ENCODE measurements around the gene CSF1.

The CSF1 gene

DNA sequence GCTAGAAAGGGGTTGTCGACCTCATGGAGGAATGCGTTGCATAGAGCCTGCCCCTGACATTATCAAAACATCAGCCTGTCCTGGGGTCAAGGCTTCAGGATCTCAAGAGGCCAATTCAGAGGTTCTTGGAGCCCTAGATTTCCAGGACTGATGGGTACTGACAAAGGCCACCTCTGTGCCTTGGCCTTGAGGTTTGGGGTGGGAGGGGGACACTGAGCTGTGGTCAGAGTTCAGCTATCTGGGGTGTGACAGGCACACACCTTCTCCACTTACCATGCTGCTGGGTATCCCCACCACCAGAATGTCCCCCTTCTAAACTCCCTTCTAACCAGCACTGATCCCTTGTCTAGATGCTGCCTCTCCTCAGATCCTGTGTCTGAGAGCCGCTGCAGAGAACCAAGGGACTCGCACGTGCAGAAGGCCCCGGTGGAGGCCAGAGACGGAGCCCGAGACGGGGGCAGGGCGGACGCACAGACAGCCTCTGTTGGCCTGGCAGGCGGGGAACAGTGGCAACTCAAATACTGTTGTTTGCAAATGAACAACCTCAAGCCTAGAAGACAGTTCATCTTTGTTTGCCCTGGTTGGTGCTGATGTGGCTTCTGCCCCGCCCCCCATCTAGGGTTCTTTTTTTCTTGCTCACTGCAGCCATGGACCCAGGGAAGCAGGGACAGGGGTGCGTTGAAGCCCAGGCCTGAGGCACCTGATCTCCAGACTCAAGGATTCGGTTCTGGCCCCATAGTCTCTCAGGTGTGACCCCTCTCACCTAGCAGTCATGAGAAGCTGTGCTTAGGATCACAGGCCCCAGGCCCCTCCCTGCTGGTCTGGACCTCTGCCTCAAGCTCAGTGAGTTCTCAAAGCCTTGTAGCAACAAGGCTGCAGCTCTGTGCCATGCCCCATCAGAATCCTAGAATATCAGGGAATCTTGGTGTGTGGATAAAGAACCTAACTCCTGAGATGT lies 28.1 kb upstream of the CSF1 start:
- no peak for DNase-seq

DNA sequence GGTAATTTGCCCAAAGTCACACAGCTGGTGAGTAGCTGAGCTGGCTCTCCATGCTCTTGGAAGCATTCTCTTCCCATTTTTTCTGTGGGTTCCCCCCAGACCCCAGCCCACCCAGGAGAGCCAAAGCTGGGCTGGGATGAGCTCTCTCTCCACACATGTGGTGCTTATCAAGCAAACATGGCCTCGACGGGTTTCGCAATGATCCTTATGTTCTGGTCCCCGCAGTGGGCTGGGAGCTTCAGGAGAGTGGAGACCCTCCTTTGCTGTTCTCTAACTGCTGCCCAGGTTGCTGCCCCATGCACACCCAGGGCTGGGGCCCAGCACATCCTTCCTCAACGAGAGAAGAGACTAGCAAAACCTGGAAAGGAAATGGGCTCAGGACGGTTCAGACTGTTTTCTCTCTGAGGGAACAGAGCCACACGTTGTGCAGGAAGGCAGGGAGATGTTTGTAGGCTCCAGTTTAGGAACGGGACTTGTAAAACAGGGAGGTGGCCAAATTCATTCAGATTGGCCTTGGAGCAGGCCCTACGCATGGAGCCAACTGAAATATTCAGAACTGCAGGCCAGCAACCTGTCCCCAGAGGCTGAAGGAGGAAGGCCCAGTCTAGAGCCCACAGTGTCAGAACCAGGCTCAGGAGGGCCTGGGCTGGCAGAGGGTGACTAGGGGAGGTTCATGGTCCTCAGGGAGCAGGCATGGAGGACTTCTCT lies 27.2 kb upstream of the CSF1 start:
- DNase-seq: no peak

DNA sequence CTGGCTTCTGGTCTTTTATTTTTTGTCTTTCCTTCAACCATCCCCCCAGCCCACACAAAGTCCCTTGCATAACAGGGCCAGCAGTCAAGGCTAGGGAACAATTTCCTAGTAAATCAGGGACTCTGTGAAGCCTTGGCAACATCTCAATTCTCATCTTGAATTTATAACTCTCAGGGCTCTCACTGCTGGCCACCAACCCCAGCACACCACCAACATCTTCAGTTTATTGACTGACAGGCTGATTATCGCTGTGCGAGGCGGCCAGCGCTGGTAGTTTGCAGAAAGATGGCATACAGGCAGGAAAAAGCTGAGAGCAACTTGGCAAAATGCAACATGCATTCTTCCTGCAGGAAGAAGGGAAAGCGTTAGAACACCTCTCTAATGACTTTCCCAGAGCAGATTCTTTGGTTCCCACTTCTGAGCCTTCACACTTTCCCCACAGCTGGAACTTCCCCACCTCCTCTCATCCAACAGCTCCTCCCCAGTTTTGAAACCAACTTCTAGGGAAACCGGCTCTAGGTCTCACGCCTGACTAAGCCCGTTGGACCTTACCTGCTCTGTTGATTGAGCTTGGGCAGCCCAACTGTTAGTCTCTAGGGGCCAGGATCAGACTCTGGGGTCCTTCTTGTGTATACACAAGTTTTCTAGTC lies 26.3 kb upstream of the CSF1 start:
- no peak for DNase-seq

DNA sequence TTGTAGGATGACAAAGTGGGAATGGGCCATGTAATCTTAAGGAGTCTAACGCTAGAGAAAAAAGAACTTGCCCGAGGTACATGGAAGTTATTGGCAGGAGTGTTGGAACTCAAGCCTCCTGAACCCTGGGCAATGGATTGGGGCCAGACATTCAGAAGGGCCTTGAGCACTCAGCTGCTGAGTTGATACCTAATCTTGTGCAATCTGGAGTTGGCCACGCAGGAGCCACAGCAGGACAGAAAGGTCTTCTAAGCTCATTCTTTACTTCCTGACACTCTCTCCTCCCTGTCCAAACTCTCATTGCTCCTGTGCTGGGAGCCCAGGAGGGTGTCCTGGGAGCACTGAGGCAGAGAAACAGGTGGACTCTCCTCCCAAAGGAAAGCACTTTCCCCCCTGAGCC lies 25.1 kb upstream of the CSF1 start:
- DNase-seq: no peak

DNA sequence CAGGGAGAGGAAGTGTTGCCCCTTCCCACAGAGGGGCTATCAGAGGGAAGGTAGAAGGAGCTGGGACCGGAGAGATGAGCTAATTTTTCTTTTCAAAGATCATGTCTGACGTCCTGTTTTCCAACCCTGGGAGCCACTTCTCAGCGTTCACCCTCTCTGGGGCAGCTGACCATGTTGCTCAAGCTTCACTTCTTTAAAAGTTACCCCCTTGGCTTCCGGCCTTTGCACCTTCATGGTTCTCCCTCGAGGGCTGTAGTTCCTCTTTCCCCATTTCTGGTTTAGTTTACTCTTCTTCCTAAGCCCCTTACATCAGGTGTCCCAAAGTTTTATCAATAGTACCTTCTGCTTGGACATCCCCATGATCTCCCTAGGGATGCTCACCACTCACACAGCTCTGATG lies 23.8 kb upstream of the CSF1 start:
- no peak for DNase-seq

DNA sequence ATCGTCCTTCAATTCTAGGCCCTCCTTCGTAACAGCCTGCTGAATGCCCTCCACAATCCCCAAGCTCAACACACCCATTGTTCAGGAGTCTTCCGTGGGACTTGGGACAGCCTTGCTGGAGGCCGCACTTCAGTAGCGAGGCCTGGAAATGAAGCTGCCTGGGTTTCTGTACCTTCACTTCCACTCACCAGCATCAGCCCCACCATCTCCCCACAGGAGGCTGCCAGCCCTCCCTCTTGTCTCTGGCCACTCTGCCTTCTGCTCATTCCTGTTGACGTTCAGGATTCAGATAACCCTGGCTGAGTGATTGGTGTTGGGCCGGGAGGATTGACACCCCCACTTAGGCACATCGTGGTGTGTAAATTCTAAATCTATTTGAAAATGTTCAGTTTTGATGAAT lies 23.4 kb upstream of the CSF1 start:
- no peak for DNase-seq

DNA sequence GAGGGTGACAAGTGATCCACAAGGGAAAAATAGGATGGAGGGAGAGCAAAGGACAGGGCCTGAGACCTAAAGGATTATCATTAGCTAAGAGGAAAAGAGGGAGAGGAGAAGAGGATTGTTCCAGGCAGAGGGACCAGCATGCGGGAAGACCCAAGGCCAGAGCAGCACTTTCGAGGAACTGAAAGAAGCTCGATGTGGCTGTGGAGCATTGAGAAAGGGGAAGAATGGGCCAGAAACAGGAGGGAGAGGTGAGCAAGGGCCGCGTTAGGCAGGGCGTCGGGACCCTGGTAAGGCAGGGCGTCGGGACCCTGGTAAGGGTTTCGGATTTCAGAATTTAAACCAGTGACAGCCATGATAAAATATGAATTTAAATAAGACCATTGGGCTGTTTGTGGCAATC lies 22.8 kb upstream of the CSF1 start:
- no peak for DNase-seq

DNA sequence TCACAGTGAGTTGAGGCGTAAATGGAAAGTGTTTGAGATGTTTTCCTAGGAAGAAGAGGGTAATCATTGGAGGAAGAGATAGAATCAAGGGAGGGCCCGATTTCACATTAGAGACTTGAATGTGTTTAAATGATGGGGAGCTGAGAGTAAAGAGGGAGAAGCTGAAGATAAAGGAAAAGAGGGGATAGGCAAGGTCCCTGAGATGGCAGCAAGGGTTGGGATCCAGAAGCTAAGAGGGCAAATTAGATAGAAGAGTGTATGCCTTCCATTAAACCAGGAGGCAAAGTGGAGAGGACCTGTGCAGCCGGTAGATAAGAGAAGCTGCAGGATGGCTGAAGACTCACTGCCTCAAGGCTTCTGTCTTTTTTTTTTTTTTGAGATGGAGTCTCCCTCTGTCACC lies 21.6 kb upstream of the CSF1 start:
- DNase-seq: no peak

DNA sequence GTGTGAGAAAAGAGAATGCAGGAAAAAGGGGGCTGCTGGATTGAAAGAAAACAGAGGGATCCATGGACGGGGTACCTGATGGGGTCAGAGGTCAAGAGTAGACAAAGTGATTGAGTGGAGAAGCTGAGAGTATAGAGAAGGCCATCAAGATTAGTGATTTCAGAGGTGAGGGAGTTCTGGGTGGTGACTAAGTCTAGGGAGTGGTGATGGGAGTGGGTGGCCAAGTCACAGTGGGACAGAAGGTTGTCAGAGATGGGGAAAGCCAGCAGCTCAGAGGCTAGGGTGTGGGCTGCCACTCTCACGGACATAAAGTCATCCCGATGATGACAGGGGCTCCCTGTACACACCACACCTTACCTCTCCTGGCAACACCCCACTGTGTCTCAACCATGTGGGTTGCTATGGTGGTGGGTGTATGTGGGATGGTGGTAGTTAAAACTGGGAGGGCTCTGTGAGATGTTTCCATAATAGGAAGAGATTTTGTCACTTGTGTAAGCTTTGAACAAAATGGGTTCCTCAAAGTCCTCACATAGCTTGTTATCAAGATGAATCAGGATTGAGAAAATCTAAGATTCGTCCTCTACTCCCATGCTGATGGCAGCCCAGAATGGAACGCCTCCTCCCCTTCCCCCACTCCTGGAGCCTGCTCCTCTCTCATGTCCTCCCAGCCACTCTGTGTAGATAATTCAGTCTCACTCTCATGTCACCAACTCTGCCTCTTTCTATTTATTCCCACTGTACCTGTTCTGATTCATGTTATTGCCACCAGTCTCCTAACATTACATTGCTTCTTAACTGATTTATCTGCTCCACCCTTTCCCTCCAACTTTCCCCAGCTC lies 20.3 kb upstream of the CSF1 start:
- no peak for DNase-seq

DNA sequence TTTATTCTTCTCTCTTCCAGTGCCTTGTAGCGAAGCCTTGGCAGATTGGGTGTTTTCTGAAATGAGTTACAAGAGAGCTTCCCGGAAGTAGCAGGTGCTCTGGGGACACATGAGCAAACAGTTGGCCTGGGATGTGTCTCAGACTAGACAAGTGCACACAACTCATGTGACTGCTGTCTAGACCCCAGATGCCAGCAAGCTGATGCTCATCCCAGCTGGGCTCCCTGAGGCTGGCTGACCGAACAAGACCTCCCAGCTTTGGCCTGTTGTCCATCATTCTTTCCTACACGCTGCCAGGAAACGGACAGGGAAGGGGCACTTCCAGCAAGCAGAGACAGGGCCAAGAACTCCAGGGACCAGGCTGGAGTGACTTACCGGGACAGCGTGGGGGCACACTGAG lies 18.7 kb upstream of the CSF1 start:
- no peak for DNase-seq

DNA sequence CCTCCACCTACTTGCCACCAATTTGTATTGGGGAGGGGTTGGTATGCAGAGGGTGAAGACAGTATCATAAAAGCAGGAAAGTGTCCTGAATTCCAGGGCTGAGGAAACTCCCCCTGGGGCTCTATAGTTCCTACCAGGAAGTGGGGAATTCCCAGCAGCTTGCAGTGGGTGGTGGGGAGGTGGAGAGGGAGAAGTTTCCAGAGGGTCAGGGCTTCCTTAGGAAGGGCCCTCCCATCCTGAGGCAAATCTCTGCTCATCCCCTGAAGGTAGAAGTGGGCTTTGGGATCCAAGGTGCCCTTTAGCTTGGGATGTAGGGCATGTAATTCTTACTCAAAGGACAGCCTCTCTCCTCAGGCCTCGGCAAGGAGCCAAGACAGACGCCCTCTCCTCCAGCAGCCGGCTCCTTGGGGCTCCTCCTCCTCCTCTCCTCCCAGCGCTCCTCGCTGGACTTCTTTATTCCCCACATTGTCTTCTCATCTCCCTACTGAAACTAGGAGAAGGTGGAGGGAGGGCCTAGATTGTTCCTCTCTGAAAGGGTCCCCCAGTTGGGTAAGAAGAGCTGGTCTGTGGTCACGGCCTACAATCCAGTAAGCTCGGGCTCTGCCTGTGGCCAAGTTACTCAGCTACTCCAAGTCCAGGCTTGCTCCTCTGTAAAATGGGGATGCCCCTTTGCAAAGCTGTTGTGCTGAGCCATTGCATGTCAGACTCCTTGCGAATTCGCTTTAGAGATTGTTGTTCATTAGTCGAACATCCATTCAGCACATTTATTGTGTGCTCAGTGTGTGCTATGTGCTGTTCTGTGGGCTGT lies 17.9 kb upstream of the CSF1 start:
- no peak for DNase-seq

DNA sequence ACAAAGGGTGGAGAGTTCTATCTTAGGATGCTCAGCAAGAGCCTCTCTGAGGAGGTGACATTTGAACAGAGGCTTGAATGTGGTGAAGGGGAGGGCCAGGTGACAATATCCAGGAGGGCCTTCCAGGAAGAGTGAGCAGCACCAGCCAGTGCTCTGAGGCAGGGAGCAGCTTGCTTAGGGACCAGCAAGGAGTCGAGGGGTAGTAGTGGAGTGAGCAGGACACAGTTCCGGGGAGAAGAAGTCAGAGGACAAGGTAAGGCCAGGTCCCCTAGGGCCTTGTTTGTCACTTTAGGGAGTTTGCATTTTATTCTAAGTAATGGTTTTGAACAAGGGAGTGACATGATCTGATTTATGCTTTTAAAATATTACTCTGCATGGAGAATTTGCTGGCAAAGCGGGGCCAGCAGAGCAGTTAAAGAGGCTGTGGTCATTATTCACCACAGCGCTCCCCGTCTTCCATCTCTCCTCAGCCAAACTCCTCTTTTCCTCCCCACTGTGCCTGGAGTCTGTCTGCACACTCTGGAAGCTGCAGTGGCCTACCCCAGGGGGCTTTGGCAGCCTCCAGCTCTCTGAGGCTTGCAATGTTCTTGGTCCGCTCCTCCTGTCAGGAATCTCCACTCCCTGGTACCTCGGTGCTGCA lies 17.0 kb upstream of the CSF1 start:
- no peak for DNase-seq

DNA sequence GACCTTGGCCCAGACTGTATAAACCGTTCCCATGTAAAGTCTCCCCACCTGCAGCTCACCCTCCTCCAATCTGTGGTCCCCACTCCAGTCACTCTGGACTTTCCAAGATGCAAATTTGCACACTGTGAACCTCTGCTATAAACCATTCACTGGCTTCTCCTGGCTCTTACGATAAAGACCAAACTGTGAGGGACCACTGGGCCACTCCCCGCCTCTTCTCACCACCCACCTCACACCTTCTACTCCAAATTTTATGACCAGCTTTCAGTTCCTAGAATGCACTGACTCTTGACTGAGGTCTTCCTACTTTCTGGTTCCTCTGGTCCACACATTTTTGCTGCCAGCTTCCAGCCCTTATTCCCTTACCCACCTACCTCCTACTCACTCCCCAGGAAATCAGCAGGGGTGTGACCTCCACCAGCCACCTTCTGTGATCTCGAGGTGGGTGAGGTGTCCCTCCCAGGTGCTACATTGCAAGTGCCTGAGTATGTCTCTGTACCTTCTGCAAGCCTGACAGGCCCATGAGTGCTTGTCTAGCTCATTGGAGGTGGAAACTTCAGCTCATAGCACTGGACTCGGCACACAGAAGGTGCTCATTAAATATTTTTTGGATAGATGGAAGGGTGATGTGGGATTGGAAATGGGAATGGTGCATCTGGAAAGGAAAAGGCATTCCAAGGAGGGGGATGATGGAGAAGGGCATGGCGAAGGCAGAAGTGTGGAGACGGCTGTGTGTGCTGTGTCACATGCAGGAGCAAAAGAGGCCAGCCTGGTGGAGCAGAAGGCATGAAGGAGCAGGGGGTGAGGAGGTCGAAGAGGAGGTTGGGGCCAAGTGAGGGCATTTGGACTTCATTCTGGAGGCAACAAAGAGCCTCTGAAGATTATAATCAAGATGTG lies 15.6 kb upstream of the CSF1 start:
- no peak for DNase-seq

DNA sequence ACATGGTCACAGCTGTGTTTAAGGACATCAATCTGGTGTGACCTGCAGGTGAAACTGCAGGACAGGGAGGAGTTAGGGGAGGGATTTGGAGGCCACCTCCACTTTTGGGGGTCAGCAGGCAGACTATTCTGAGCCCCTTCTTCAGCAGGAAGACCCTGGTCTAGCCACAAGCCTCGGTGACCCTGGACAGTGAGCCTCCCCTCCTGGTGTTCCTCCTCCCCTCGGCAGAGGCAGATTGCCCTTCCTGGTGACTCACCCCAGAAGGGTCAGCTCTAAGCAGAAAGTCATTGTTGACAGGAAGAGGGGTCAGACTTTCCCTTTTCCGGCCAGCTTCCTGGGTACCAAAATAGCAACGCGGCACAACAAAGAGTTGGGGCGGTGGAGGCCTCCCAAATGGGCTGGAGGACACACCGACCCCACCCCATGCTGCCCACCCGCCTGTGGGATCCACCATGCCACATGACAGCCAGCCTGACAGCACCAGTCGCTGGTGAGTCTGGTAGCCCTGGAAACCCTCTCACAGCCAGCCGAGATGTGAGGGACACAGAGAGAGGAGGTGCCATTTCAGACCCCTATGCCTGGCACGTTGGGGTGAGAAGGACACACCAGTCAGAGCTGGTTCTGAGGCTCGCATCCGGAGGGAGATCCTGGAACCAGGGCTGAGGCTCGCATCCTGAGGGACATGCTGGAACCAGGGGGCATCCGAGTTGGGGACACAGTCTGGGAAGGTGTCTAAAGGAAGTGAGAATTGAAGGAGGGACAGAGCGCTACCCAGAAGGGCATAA lies 14.7 kb upstream of the CSF1 start:
- DNase-seq: no peak

DNA sequence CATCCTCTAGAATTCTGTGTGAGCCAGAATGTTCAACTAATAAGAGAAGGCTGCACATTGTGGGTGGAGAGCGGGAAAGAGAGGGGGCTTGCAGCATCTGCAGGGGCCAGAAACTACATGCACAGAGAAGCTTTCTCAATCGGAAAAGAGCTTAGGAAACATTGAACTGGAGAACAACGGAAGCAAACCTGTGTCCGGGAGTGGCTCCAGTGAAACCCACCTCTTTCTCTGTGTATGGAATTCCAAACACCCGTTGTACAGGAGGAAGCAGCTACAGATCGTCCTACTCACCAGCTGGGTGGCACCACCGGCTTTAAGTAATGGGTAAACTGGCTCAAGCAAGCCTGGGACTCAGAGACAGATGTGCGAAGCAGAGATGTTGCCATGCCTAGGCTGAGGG lies 14.0 kb upstream of the CSF1 start:
- no peak for DNase-seq

DNA sequence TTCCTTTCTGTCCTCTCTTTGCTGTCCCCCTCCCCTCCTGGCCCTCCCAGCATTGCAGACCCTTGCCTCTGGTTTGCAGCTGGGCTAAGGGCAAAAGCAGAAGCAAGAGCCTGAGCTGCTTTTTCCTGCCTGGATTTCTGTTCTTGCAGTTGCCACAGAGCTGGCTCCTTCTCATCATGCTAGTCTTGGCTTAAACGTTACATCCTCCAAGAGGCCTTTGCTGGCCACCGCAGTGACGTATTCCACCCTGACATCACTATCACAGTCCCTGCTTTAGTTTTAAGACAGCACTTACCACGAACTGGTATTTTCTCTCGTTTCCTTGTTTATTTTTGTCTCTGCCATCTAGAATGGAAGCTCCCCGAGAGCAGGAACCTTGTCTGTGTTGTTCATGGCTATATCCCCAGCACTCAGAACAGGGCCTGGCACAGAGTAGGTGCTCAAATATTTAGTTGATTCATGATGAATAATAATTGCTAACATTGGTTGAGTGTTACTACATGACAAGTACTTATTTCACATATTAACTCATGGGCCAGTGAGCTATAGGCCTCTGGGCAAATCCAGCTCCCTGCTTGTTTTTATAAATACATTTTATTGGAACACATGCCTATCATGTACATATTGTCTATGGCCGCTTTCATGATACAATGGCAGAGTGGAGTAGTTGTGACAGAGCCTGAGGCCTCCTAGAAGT lies 13.2 kb upstream of the CSF1 start:
- DNase-seq: no peak

DNA sequence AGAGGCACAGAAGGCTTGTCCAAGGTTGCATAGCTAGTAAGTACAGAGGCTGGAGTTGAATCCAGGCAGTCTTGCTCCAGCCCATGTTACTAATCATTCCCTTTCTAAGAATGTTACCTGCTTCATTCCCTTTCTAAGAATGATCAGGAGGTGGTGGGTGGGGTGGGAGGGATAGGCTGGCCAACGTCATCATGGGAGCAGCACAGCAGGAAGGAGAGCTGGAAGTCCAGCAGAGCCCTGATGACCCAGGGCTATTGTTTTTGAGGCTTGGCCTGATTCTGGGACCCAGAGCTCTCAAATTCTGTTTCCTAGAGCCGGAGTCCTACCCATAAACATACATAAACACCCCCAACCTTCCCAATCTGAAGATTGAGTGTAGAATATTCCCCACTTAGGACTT lies 11.8 kb upstream of the CSF1 start:
- no peak for DNase-seq

DNA sequence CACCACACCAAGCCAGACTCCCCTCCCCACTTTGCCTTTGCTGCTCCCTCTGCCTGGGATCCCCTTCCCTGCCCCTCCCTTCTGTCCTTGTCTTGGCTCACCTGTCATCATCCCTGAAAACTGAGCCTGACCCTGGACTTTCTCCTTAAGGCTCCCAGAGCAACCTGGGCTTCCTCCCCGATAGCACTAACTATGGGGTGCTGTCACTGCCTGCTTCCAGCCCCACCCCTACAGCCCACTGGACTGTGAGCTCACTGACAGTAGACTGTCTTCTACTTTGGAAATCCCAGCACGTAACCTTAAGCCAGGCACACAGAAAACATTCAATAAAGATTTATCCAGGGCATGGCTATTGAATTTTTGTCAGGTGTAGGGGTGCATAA lies 9.5 kb upstream of the CSF1 start:
- DNase-seq: no peak

DNA sequence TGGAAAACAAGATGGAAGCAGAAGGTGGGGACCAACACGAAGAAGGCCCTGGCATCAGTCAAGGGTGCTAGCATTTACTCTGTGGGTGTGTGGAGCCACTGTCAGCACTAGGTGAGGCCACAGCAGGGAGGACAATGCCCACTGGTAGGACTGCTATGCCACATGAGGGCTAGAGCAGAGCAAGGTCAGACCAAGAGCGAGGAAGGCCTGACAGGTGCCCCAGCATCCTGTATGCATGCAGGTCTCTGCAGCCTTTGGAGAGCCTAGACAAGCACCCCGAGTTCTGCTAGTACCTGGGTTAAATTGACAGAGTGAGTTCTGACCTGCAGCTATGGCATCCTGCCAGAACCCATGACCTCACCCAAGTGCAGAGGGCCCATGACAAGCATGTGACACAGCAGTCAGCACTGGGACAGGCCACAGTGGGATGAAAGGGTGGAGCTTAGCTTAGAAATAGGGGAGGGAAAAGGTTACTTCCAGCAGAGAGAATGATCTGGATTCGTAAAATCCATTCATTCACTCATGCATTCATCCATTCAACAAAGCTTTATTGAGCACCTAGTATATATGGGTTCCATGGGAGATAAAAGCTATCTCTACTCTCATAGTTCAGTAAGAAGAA lies 9.0 kb upstream of the CSF1 start:
- DNase-seq: no peak

Data from NCI-H1105 treated with DMSO at 0.1 percent for 48 hours (cell line).